ENCODE results near the gene GNAI1.

The GNAI1 gene

GRCh38 chr7:80131675-80132435 is 2.8 kb upstream of the GNAI1 start:
- no peaks in the 10 kb centered on the region for H3K9me3 ChIP-seq (ENCODE audit: control insufficient read depth, low read length)
- no peaks in the 10 kb centered on the region for H3K36me3 ChIP-seq (ENCODE audit: control insufficient read depth, insufficient read depth, low read length)
- 86 to 100% methylated on average over 1 to 2 of the region's 2 CpGs for WGBS, 2 experiments
- H3K27ac ChIP-seq (ENCODE audit: insufficient read depth, low read depth, low read length, poor library complexity, severe bottlenecking), result no peak overlapping the region
- H3K4me1 ChIP-seq (ENCODE audit: control insufficient read depth, insufficient read depth, low read length), result peaks cover 6% of the 10 kb centered on the region
- no peak overlapping the region for H3K4me3 ChIP-seq (ENCODE audit: insufficient read depth, low read depth, low read length)
- no peaks in the 10 kb centered on the region for H3K27me3 ChIP-seq (ENCODE audit: control insufficient read depth, insufficient read depth, low read length, poor library complexity, severe bottlenecking)

GRCh38 chr7:80132594-80132993 is 2.0 kb upstream of the GNAI1 start:
- Histone ChIP-seq H3K4me1 (ENCODE audit: control insufficient read depth, insufficient read depth, low read length) (no peaks in the 10 kb centered on the region), H3K9me3 (ENCODE audit: control insufficient read depth, low read length) (no peaks in the 10 kb centered on the region), H3K27me3 (ENCODE audit: control insufficient read depth, insufficient read depth, low read length, poor library complexity, severe bottlenecking) (no peaks in the 10 kb centered on the region), H3K27ac (ENCODE audit: insufficient read depth, low read depth, low read length, poor library complexity, severe bottlenecking) (no peak overlapping the region), H3K36me3 (ENCODE audit: control insufficient read depth, insufficient read depth, low read length) (no peaks in the 10 kb centered on the region), H3K4me3 (ENCODE audit: insufficient read depth, low read depth, low read length) (no peak overlapping the region)
- whole genome bisulfite sequencing, 2 experiments, result 80 to 82% methylated on average over 2 to 3 of the region's 3 CpGs

GRCh38 chr7:80133361-80134114 is 1.1 kb upstream of the GNAI1 start:
- Histone ChIP-seq H3K9me3 (ENCODE audit: control insufficient read depth, low read length) (no peaks in the 10 kb centered on the region), H3K27me3 (ENCODE audit: control insufficient read depth, insufficient read depth, low read length, poor library complexity, severe bottlenecking) (no peaks in the 10 kb centered on the region), H3K27ac (ENCODE audit: insufficient read depth, low read depth, low read length, poor library complexity, severe bottlenecking) (no peak overlapping the region), H3K4me3 (ENCODE audit: insufficient read depth, low read depth, low read length) (no peak overlapping the region), H3K36me3 (ENCODE audit: control insufficient read depth, insufficient read depth, low read length) (no peaks in the 10 kb centered on the region), H3K4me1 (ENCODE audit: control insufficient read depth, insufficient read depth, low read length) (peaks cover under 1% of the 10 kb centered on the region)
- 52 to 57% methylated on average over 8 of the region's 8 CpGs for WGBS, 2 experiments

- Histone ChIP-seq H3K27me3 (ENCODE audit: control insufficient read depth, insufficient read depth, low read length, poor library complexity, severe bottlenecking) (no peaks in the 10 kb centered on the region), H3K9me3 (ENCODE audit: control insufficient read depth, low read length) (no peaks in the 10 kb centered on the region), H3K4me3 (ENCODE audit: insufficient read depth, low read depth, low read length) (peak overlapping the region; percentile 68), H3K27ac (ENCODE audit: insufficient read depth, low read depth, low read length, poor library complexity, severe bottlenecking) (no peak overlapping the region), H3K36me3 (ENCODE audit: control insufficient read depth, insufficient read depth, low read length) (no peaks in the 10 kb centered on the region), H3K4me1 (ENCODE audit: control insufficient read depth, insufficient read depth, low read length) (peaks cover 3% of the 10 kb centered on the region)
- WGBS, 2 experiments, result 7 to 8% methylated on average over 12 of the region's 12 CpGs
These were observed 506 bp upstream of the GNAI1 start for GRCh38 chr7:80134115-80134535.

- 0 to 1% methylated on average over 53 to 57 of the region's 58 CpGs for WGBS, 2 experiments
- no peaks in the 10 kb centered on the region for H3K27me3 ChIP-seq (ENCODE audit: control insufficient read depth, insufficient read depth, low read length, poor library complexity, severe bottlenecking)
- H3K4me3 ChIP-seq (ENCODE audit: insufficient read depth, low read depth, low read length), result peak overlapping the region; percentile 68
- H3K4me1 ChIP-seq (ENCODE audit: control insufficient read depth, insufficient read depth, low read length), result peaks cover 3% of the 10 kb centered on the region
- H3K27ac ChIP-seq (ENCODE audit: insufficient read depth, low read depth, low read length, poor library complexity, severe bottlenecking), result peak overlapping the region; percentile 85
- no peaks in the 10 kb centered on the region for H3K9me3 ChIP-seq (ENCODE audit: control insufficient read depth, low read length)
- H3K36me3 ChIP-seq (ENCODE audit: control insufficient read depth, insufficient read depth, low read length), result no peaks in the 10 kb centered on the region
These were observed 876 bp downstream of the GNAI1 start for GRCh38 chr7:80135309-80136104.

GRCh38 chr7:80136261-80137055 is 1.8 kb downstream of the GNAI1 start:
- H3K9me3 ChIP-seq (ENCODE audit: control insufficient read depth, low read length), result no peaks in the 10 kb centered on the region
- no peak overlapping the region for H3K27ac ChIP-seq (ENCODE audit: insufficient read depth, low read depth, low read length, poor library complexity, severe bottlenecking)
- H3K27me3 ChIP-seq (ENCODE audit: control insufficient read depth, insufficient read depth, low read length, poor library complexity, severe bottlenecking), result no peaks in the 10 kb centered on the region
- WGBS, 2 experiments, result 53 to 61% methylated on average over 3 to 4 of the region's 4 CpGs
- H3K36me3 ChIP-seq (ENCODE audit: control insufficient read depth, insufficient read depth, low read length), result no peaks in the 10 kb centered on the region
- H3K4me1 ChIP-seq (ENCODE audit: control insufficient read depth, insufficient read depth, low read length), result peaks cover 3% of the 10 kb centered on the region
- peak overlapping the region; percentile 68 for H3K4me3 ChIP-seq (ENCODE audit: insufficient read depth, low read depth, low read length)

- Histone ChIP-seq H3K9me3 (ENCODE audit: control insufficient read depth, low read length) (no peaks in the 10 kb centered on the region), H3K27me3 (ENCODE audit: control insufficient read depth, insufficient read depth, low read length, poor library complexity, severe bottlenecking) (no peaks in the 10 kb centered on the region), H3K36me3 (ENCODE audit: control insufficient read depth, insufficient read depth, low read length) (no peaks in the 10 kb centered on the region), H3K4me3 (ENCODE audit: insufficient read depth, low read depth, low read length) (no peak overlapping the region), H3K4me1 (ENCODE audit: control insufficient read depth, insufficient read depth, low read length) (peaks cover 3% of the 10 kb centered on the region), H3K27ac (ENCODE audit: insufficient read depth, low read depth, low read length, poor library complexity, severe bottlenecking) (no peak overlapping the region)
- 90 to 94% methylated on average over 12 of the region's 12 CpGs for WGBS, 2 experiments
These were observed 2.8 kb downstream of the GNAI1 start for GRCh38 chr7:80137410-80137809.

GRCh38 chr7:80139236-80139635 is 4.6 kb downstream of the GNAI1 start:
- Histone ChIP-seq H3K4me1 (ENCODE audit: control insufficient read depth, insufficient read depth, low read length) (peaks cover 3% of the 10 kb centered on the region), H3K27ac (ENCODE audit: insufficient read depth, low read depth, low read length, poor library complexity, severe bottlenecking) (no peak overlapping the region), H3K27me3 (ENCODE audit: control insufficient read depth, insufficient read depth, low read length, poor library complexity, severe bottlenecking) (no peaks in the 10 kb centered on the region), H3K36me3 (ENCODE audit: control insufficient read depth, insufficient read depth, low read length) (no peaks in the 10 kb centered on the region), H3K9me3 (ENCODE audit: control insufficient read depth, low read length) (no peaks in the 10 kb centered on the region), H3K4me3 (ENCODE audit: insufficient read depth, low read depth, low read length) (no peak overlapping the region)
- WGBS, 2 experiments, result 44 to 53% methylated on average over 1 of the region's 1 CpG

GRCh38 chr7:80140388-80140787 is 5.8 kb downstream of the GNAI1 start:
- Histone ChIP-seq H3K4me1 (ENCODE audit: control insufficient read depth, insufficient read depth, low read length) (peaks cover 4% of the 10 kb centered on the region), H3K4me3 (ENCODE audit: insufficient read depth, low read depth, low read length) (no peak overlapping the region), H3K9me3 (ENCODE audit: control insufficient read depth, low read length) (no peaks in the 10 kb centered on the region), H3K27ac (ENCODE audit: insufficient read depth, low read depth, low read length, poor library complexity, severe bottlenecking) (no peak overlapping the region), H3K27me3 (ENCODE audit: control insufficient read depth, insufficient read depth, low read length, poor library complexity, severe bottlenecking) (no peaks in the 10 kb centered on the region), H3K36me3 (ENCODE audit: control insufficient read depth, insufficient read depth, low read length) (no peaks in the 10 kb centered on the region)
- 95 to 97% methylated on average over 4 of the region's 4 CpGs for WGBS, 2 experiments

Data from ectodermal cell (in vitro differentiated cells).